Cardiac muscle cell (in vitro differentiated cells and primary cell): ENCODE results near the gene ID3. TPM values are rescaled to one million over a fixed set of nuclear protein-coding genes. Genes with fewer than 3 reads are reported as not detected.

Experiments used
- DNase-seq, 2 donors: peaks; one replicate each; pipeline versions ENCODE4 v3.0.0 to v3.0.0-alpha.2; 2010 to 2017; ENCODE audit warnings: low read depth in 1 of 2, low spot score in 1 of 2
- H3K27ac ChIP-seq: fragments of 200-600 bp; sonication (generic); 2 replicates; pipeline ENCODE4 v1.5.1; 2016
- H3K27me3 ChIP-seq: fragments of 200-600 bp; sonication (generic); 2 replicates; pipeline ENCODE4 v1.6.0; 2016; ENCODE audit warnings: control low read depth
- H3K36me3 ChIP-seq: fragments of 200-600 bp; sonication (generic); 2 replicates; pipeline ENCODE4 v1.5.1; 2016; ENCODE audit warnings: control low read depth
- H3K4me1 ChIP-seq: fragments of 200-600 bp; sonication (generic); 2 replicates; pipeline ENCODE4 v1.8.1; 2017; ENCODE audit warnings: low read depth, mild to moderate bottlenecking, mixed run types
- H3K4me3 ChIP-seq: fragments of 200-600 bp; sonication (generic); 2 replicates; pipeline ENCODE4 v1.5.1; 2016; ENCODE audit warnings: mild to moderate bottlenecking
- H3K9me3 ChIP-seq: fragments of 200-600 bp; sonication (generic); 2 replicates; pipeline ENCODE4 v1.5.1; 2017; ENCODE audit warnings: low read depth, mild to moderate bottlenecking, control low read depth
- CTCF ChIP-seq: IDR thresholded peaks from 2 replicates; pipeline ENCODE4 v1.5.1; 2012; ENCODE audit warnings: low read depth, mild to moderate bottlenecking, low read length
- polyA plus RNA-seq: library from polyadenylated mRNA; unstranded; fragments of >200 nt; fragmentation: Nextera tagmentation; extraction: Ambion mirVana; gene quantifications from 2 replicates; pipeline ENCODE4 v1.2.1, GENCODE V29; 2016
- total RNA-seq: library from RNA; depleted of rRNA; stranded (reverse); fragments of >200 nt; gene quantifications from 2 replicates; pipeline ENCODE4 v1.2.3, GENCODE V29; 2016

Gene ID3
- total and polyA plus RNA-seq, 2 experiments from 2014 or later, result 703 to 784 TPM

GRCh38 chr1:23561076-23561812, 1.9 kb upstream of the ID3 start:
- Histone ChIP-seq H3K4me1 (peaks cover 48% of the 10 kb centered on the region), H3K4me3 (peak overlapping the region; percentile 16), H3K27ac (peak overlapping the region; percentile 100), H3K36me3 (peaks cover 7% of the 10 kb centered on the region), H3K9me3 (no peaks in the 10 kb centered on the region), H3K27me3 (no peaks in the 10 kb centered on the region)
- DNase-seq, result peak in 1 of 2 donors; percentile 36
- TF ChIP-seq CTCF, result no peak

GRCh38 chr1:23559985-23560741, 862 bp upstream of the ID3 start:
- Histone ChIP-seq H3K4me1 (peaks cover 55% of the 10 kb centered on the region), H3K9me3 (no peaks in the 10 kb centered on the region), H3K27me3 (no peaks in the 10 kb centered on the region), H3K4me3 (peak overlapping the region; percentile 92), H3K36me3 (peaks cover 7% of the 10 kb centered on the region), H3K27ac (peak overlapping the region; percentile 100)
- DNase-seq, result peak; percentile 39 to 48
- TF ChIP-seq CTCF, result no peak

- DNase-seq, result no peak
- TF ChIP-seq CTCF, result no peak
- Histone ChIP-seq H3K27ac (peak overlapping the region; percentile 100), H3K4me3 (peak overlapping the region; percentile 92), H3K9me3 (no peaks in the 10 kb centered on the region), H3K27me3 (no peaks in the 10 kb centered on the region), H3K36me3 (peaks cover 7% of the 10 kb centered on the region), H3K4me1 (peaks cover 53% of the 10 kb centered on the region)
These were observed 497 bp downstream of the ID3 start for GRCh38 chr1:23558872-23559135.

GRCh38 chr1:23558140-23558871, 995 bp downstream of the ID3 start:
- H3K4me3 ChIP-seq, result peak overlapping the region; percentile 92
- H3K4me1 ChIP-seq, result peaks cover 57% of the 10 kb centered on the region
- peaks cover 7% of the 10 kb centered on the region for H3K36me3 ChIP-seq
- H3K27me3 ChIP-seq, result no peaks in the 10 kb centered on the region
- H3K9me3 ChIP-seq, result no peaks in the 10 kb centered on the region
- no peak for TF ChIP-seq CTCF
- H3K27ac ChIP-seq, result peak overlapping the region; percentile 100
- DNase-seq, result peak; percentile 74 to 76

- peaks cover 54% of the 10 kb centered on the region for H3K4me1 ChIP-seq
- no peak for TF ChIP-seq CTCF
- peak overlapping the region; percentile 100 for H3K27ac ChIP-seq
- no peaks in the 10 kb centered on the region for H3K9me3 ChIP-seq
- peak in 1 of 2 donors; percentile 39 for DNase-seq
- peak overlapping the region; percentile 92 for H3K4me3 ChIP-seq
- H3K36me3 ChIP-seq, result peaks cover 7% of the 10 kb centered on the region
- H3K27me3 ChIP-seq, result no peaks in the 10 kb centered on the region
These were observed 1.7 kb downstream of the ID3 start for GRCh38 chr1:23557471-23558124.
